ENCODE data around the gene TXNIP. TPM values are rescaled to one million over a fixed set of nuclear protein-coding genes. Genes with fewer than 3 reads are reported as not detected.

TXNIP gene, protein sequence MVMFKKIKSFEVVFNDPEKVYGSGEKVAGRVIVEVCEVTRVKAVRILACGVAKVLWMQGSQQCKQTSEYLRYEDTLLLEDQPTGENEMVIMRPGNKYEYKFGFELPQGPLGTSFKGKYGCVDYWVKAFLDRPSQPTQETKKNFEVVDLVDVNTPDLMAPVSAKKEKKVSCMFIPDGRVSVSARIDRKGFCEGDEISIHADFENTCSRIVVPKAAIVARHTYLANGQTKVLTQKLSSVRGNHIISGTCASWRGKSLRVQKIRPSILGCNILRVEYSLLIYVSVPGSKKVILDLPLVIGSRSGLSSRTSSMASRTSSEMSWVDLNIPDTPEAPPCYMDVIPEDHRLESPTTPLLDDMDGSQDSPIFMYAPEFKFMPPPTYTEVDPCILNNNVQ
- 38.1 and 38.8 TPM in 2 replicates for total RNA-seq
- long read RNA-seq, transcript TXNIP-204 (8 exons, 2,926 nt), result major isoform, 241 of 252 reads
- long read RNA-seq, partial matches to known transcripts, result 2 of 252 reads
- long read RNA-seq, other reads (novel, unspliced or antisense), result 8 of 252 reads

DNA sequence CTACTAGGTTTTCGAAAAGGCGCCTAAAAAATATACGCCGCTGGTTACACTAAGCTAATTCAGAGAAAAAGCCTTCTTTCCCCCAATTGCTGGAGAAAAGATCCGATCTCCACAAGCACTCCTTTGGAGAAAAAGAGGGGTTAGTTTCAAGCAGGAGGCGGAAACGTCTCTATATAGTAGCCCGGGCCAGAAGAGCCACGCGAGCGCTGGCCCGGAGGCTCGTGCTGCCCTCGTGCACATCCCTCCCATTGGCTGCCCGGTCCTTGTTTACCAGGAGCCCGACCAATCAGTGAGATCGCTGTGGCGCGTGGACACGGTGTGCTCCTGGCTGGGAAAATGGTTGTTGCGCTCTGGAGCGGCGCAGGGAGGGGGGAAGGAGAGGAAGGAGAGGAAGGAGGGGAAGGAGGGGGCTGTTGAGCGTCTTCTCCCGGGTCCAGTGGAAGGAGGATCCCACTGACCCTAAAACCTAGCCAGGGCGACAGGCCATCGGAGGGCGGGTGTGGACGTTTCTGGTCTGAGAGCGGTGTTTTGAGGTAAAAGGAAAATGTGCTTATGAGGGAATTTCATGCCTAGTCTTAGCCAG, at the start of gene TXNIP:
Gene TXNIP, minus strand, starts transcription at position 147 of the 583 bp plus-strand sequence. CDS start 313 bp downstream, outside the sequence.
- H3K36me3 Mint-ChIP-seq (ENCODE audit: insufficient read depth), result peaks cover 25% of the 10 kb centered on the region
- peak within 1 kb of the TSS; percentile 83 for H3K27ac Mint-ChIP-seq
- peaks cover 41% of the 10 kb centered on the region for H3K4me1 Mint-ChIP-seq (ENCODE audit: low read depth)
- no peaks in the 10 kb centered on the region for H3K27me3 Mint-ChIP-seq
- TF ChIP-seq, protein P1, sequence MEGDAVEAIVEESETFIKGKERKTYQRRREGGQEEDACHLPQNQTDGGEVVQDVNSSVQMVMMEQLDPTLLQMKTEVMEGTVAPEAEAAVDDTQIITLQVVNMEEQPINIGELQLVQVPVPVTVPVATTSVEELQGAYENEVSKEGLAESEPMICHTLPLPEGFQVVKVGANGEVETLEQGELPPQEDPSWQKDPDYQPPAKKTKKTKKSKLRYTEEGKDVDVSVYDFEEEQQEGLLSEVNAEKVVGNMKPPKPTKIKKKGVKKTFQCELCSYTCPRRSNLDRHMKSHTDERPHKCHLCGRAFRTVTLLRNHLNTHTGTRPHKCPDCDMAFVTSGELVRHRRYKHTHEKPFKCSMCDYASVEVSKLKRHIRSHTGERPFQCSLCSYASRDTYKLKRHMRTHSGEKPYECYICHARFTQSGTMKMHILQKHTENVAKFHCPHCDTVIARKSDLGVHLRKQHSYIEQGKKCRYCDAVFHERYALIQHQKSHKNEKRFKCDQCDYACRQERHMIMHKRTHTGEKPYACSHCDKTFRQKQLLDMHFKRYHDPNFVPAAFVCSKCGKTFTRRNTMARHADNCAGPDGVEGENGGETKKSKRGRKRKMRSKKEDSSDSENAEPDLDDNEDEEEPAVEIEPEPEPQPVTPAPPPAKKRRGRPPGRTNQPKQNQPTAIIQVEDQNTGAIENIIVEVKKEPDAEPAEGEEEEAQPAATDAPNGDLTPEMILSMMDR (IDR thresholded peaks at IDR 0.05; ENCODE audit: unreplicated experiment), result no peak
- peak; percentile 80 for DNase-seq (ENCODE audit: low spot score, unreplicated experiment)
- H3K4me3 Mint-ChIP-seq (ENCODE audit: low read depth), result peak within 1 kb of the TSS; percentile 94
- H3K9me3 Mint-ChIP-seq (ENCODE audit: low read depth), result no peaks in the 10 kb centered on the region

DNA sequence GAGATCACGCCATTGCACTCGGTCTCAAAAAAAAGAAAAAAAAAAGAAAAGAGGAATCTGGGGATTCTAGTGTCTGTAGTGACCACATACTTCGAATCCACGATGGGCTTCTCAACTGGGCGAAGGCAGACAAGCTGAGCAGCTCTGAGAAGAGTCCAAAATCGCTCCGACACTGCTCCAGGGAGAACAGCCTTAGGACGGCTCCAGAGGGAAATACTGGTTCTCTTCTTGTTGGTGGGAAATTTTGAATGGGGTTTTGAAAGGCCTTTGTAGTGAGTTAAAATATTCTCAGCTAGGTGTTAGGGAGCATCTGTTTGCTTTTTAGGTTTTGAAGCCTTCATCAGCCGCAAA, 43.4 kb upstream of the TXNIP start:
- no peak for DNase-seq (ENCODE audit: low spot score, unreplicated experiment)
- Mint-ChIP-seq H3K4me3 (ENCODE audit: low read depth) (peak overlapping the region; percentile 99), H3K36me3 (ENCODE audit: insufficient read depth) (no peaks in the 10 kb centered on the region), H3K9me3 (ENCODE audit: low read depth) (no peaks in the 10 kb centered on the region), H3K27me3 (no peaks in the 10 kb centered on the region), H3K4me1 (ENCODE audit: low read depth) (peaks cover 8% of the 10 kb centered on the region), H3K27ac (peak overlapping the region; percentile 99)
- TF ChIP-seq, protein P1 (IDR thresholded peaks at IDR 0.05; ENCODE audit: unreplicated experiment), result no peak

DNA sequence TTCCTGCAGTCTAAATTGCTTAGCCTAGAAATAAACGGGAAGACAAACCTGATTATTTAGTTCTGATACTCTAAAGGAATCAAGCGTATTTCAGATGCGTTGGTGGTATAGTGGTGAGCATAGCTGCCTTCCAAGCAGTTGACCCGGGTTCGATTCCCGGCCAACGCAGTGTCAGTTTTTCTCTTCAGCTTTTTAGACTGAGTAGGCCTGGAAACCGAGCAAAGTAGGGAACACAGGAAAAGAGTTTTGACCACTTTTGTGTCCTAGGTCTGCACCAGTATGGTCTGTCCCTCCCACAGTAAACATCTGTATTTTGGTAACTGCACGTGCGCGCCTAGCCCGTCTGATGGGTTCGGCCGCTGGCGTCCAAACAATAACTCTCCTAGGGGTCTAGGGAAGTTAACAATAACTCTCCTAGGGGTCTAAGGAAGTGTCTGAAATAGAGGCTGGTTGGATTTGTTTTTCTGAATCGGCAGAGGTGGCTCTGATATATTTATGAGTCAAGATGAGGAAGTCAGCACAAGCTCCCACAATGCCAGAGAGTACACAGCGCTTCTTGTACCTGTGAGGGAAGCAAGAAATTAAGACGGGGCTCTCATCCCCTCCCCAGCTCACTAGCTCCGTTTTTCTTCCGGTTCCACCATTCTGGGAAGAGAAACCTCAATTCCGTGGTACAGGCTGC, 40.7 kb upstream of the TXNIP start:
- H3K36me3 Mint-ChIP-seq (ENCODE audit: insufficient read depth), result no peaks in the 10 kb centered on the region
- no peaks in the 10 kb centered on the region for H3K27me3 Mint-ChIP-seq
- H3K4me3 Mint-ChIP-seq (ENCODE audit: low read depth), result peak overlapping the region; percentile 99
- TF ChIP-seq, protein P1 (IDR thresholded peaks at IDR 0.05; ENCODE audit: unreplicated experiment), result no peak
- H3K9me3 Mint-ChIP-seq (ENCODE audit: low read depth), result no peaks in the 10 kb centered on the region
- peak overlapping the region; percentile 99 for H3K27ac Mint-ChIP-seq
- H3K4me1 Mint-ChIP-seq (ENCODE audit: low read depth), result peaks cover 8% of the 10 kb centered on the region
- DNase-seq (ENCODE audit: low spot score, unreplicated experiment), result peak; percentile 74

DNA sequence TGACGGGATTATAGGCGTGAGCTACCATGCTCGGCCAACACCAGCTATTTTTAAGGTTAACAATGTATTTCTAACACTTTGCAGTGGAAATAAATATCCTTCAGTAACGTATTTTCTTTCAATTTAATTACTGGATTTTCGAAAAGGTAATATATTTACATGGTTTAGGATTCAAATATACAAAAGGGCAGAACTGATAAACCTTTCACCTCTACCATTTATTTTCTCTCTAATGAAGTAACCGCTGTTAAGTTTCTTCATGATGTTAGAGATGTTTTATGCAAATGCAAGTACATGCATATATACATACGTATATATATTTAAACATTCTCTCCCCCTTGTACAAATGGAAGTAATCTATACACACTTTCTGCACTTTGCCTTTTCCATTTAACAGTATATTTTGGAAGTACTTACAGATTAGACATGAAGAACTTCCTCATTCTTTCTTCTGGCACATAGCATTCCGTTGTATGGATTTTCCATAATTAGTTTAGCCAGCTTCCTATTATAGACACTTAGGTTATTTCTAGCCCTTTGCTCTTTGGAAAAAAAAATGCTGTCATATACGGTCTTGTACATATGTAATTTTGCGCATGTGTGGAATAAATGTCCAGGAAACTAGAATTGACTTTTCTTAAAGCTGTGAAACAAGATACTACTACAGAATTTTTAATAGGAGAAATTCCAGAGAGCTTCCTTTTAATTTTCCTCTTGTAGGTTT, 40.0 kb upstream of the TXNIP start:
- no peaks in the 10 kb centered on the region for H3K36me3 Mint-ChIP-seq (ENCODE audit: insufficient read depth)
- peak overlapping the region; percentile 99 for H3K27ac Mint-ChIP-seq
- TF ChIP-seq, protein P1 (IDR thresholded peaks at IDR 0.05; ENCODE audit: unreplicated experiment), result no peak
- no peaks in the 10 kb centered on the region for H3K9me3 Mint-ChIP-seq (ENCODE audit: low read depth)
- H3K4me3 Mint-ChIP-seq (ENCODE audit: low read depth), result peak overlapping the region; percentile 99
- no peaks in the 10 kb centered on the region for H3K27me3 Mint-ChIP-seq
- DNase-seq (ENCODE audit: low spot score, unreplicated experiment), result no peak
- peaks cover 8% of the 10 kb centered on the region for H3K4me1 Mint-ChIP-seq (ENCODE audit: low read depth)
